GM12892 (cell line): ENCODE measurements around the gene ARHGAP31.

Experiments
- POLR2A ChIP-seq: IDR thresholded peaks from 2 replicates; pipeline ENCODE4 v1.6.1; 2011; ENCODE audit warnings: low read depth, low read length, control low read depth
- POLR2AphosphoS5 ChIP-seq: IDR thresholded peaks from 2 replicates; pipeline ENCODE4 v1.6.1; 2011; ENCODE audit warnings: low read depth, low read length, control low read depth
- TAF1 ChIP-seq: IDR thresholded peaks from 2 replicates; pipeline ENCODE4 v1.6.1; 2011; ENCODE audit warnings: low read depth, mild to moderate bottlenecking, control low read depth, low read length, borderline replicate concordance

GRCh38 chr3:119433613-119434325 lies 139.6 kb downstream of the ARHGAP31 start:
- TF ChIP-seq POLR2A, result no peak
- no peak for TF ChIP-seq POLR2AphosphoS5
- TF ChIP-seq TAF1, result no peak
